ENCODE data around the gene FGD5.

DNA sequence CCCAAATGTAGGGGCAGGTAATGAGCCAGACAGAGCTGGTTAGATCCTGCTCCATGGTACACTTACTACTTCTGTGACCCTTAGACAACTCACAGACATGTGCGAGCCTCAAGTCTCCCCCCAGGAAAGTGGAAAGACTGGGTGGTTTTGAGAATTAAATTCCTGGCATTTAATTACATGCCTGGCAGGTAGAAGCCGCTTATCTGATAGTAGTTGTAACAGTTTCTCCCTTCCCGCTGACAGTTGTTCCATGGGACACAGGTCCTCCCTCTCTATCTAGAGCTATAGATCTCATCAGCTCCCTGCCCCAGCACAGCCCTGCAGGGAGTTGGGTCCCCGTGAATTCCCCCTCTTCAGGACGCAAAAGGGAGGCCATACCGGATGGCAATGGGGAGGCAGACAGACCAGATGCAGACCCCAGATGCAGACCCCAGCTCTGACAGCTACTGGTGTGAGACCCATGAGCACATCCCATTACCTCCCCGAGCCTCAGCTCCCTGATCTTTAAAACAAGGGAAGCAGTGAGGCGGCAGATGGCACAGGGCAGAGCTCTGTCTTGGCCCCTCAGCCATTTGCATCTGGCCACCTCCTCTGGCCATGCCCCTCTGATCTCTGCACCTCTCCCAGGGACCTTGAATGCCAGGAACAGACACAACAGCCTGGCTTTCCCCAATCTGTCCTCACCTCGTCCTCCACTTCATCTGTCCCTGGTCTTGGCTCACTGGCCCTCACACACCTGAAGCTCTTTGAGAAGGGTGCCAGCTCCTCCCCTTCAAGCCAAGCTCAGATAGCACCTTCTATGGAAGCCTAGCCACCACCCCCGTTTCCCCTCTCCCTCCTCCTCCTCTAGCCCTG is 94.5 kb downstream of the FGD5 start:
- TF ChIP-seq, protein P1, sequence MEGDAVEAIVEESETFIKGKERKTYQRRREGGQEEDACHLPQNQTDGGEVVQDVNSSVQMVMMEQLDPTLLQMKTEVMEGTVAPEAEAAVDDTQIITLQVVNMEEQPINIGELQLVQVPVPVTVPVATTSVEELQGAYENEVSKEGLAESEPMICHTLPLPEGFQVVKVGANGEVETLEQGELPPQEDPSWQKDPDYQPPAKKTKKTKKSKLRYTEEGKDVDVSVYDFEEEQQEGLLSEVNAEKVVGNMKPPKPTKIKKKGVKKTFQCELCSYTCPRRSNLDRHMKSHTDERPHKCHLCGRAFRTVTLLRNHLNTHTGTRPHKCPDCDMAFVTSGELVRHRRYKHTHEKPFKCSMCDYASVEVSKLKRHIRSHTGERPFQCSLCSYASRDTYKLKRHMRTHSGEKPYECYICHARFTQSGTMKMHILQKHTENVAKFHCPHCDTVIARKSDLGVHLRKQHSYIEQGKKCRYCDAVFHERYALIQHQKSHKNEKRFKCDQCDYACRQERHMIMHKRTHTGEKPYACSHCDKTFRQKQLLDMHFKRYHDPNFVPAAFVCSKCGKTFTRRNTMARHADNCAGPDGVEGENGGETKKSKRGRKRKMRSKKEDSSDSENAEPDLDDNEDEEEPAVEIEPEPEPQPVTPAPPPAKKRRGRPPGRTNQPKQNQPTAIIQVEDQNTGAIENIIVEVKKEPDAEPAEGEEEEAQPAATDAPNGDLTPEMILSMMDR (IDR thresholded peaks at IDR 0.05; ENCODE audit: low read depth, low read length): no peak
- no peak for TF ChIP-seq POLR2A (IDR thresholded peaks at IDR 0.05; ENCODE audit: extremely low read depth, insufficient read length)
